ENCODE results near the gene ENAH.
"Not testable (repeated sequence)": the region's sequence is repeated elsewhere in the genome, so short reads cannot be mapped to it uniquely, and the experiment has no call there.

ENAH gene

DNA sequence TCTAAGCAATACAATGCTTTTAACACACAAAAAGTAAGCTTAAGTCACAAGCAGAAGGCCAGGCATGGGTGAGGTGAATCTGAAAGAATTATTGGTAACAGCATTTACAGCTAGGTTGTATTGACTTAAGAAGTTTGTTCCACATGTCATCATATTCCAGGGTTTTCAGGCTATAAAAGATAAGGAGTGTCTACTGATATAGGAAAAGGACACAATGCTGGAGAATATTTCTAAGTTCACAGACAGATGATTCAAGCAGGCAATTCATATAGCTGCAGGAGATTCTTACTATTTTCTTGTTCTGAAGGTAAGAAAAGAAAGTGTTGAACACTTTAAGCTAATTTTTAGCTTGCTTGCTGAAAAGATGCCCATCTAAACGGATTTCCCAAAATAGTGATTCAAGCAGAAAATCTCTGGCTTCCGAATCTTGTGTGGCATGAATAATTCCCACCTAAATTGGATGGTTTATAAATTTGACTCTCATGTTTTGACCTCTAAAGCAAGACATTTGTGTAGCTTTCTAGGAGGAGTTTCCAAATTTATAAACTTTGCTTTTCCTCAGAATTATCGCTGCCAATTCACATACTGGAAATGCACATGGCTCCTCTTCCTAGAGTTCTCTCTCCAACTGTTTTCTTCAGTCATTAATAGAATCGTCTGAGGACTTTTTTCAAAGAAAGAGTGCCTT lies 129.5 kb downstream of the ENAH start:
- no peak for DNase-seq (ENCODE audit: low read depth)

GRCh38 chr1:225522588-225523262 lies 130.2 kb downstream of the ENAH start:
- no peak for DNase-seq (ENCODE audit: low read depth)

- DNase-seq (ENCODE audit: low read depth): no peak
These were observed 132.2 kb downstream of the ENAH start for GRCh38 chr1:225520587-225521227.

DNA sequence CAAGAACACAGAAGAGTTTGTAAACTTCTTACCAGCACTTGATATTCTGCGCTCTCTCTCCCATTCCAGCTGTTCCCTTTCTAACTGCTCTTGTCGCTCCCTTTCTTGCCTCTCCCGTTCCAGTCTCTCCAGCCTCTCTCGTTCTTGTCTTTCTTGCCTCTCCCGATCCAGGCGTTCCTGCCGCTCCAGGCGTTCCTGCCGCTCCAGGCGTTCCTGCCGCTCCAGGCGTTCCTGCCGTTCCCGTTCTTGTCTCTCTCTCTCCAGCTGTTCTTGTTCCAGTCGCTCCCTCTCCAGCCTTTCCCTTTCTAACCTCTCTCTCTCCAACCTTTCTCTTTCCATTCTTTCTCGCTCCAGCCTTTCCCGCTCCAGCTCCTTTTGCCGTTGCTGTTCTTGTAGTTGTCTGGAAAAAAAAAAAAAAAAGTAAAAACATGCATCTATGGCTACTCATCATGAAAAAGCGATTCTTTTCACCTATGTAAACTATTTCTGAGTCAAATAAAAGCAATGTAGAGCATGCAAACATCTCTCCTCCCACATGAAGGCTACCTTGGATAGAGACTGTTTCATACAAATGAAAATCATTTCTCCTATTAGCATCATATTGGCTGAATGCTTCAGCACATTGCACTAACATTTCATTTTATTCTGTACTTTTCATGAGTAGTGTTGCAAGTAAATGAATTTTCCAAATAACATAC lies 133.6 kb downstream of the ENAH start:
- no peak for DNase-seq (ENCODE audit: low read depth)

DNA sequence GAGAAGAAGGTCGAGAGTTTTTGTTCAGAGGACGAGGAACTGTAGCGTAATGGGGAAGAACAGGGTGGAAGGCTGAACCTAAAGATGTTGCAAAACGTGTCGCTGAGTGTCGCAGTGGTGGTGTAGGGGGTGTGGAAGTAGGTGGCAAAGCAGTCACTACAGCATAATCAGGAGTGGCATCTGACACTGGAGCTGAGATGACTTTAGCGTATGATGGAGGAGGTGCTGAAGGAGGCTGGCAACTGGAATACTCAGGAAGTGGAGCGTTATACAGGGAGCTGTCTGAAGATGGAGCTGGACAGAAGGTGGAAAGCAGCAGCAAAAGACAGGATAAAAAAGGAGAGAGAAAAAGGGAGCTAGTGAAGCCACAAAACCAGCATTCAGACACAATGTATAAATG lies 135.2 kb downstream of the ENAH start:
- DNase-seq (ENCODE audit: low read depth): no peak

- no peak for DNase-seq (ENCODE audit: low read depth)
These were observed 135.7 kb downstream of the ENAH start for GRCh38 chr1:225517221-225517620.

DNA sequence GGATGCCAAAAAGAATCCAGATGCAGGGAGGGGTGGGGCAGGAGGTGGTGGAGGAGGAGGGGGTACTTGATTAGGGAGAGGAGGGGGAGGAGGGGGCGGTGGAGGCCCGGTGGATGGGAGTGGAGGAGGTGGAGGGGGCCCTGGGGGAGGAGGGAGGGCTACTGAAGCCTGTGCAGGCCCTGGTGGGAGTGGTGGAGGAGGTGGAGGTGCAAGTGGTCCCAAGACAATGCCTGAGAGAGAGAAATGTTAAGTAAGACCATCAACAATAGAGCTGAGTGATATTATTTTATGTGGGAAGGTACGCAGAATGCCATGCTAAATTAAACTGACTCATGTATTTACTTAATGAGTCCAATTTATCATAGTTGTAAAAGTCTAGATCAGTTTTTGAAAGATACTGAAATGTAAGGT lies 138.2 kb downstream of the ENAH start:
- no peak for DNase-seq (ENCODE audit: low read depth)

GRCh38 chr1:225513576-225513975 lies 139.3 kb downstream of the ENAH start:
- not testable (repeated sequence) for DNase-seq (ENCODE audit: low read depth)

DNA sequence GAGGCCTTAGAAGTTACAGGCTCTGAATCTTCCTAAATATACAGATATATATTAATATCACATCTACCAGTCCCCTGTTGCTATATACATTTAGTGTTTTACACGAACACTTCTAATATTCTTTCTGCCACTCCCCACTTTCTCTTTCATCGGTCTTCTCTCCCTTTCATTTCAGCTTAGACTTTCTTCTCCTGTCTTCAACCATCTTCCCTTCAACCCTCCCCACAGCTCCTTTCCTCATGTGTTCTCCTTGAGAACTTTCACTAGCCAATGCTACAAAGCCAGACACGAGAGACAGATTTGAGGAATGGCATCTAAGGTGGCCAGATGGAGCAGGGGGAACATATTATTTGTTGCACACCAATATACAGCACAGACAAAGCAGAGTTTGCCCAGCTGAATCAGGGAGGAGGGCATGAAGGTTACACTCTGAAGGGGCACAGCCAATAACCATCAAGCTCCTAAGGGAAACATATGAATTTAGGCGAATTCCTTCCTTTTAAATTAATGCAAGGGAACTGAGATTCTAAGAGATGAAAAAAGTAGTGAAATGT lies 141.0 kb downstream of the ENAH start:
- DNase-seq (ENCODE audit: low read depth): no peak

GRCh38 chr1:225510740-225511139 lies 142.2 kb downstream of the ENAH start:
- DNase-seq (ENCODE audit: low read depth): not testable (repeated sequence)

DNA sequence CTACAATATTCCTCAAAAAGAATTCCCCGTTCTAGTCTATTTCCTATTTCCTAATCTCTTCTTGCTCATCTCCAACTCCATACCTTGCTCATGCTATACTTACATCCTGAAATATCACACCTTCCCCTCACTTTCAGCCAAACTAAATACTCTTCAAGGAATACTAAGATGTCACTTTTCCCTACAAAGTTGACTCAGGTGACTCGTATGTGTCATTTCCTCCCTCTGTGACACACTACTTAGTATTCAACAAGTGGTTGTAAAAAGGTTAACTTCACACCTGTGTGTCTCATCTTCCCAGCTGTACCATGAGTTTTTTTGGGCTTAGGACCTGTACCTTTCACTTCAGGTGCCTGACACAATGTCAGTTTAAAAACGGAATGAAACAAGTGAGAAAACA lies 143.2 kb downstream of the ENAH start:
- DNase-seq (ENCODE audit: low read depth): no peak

DNA sequence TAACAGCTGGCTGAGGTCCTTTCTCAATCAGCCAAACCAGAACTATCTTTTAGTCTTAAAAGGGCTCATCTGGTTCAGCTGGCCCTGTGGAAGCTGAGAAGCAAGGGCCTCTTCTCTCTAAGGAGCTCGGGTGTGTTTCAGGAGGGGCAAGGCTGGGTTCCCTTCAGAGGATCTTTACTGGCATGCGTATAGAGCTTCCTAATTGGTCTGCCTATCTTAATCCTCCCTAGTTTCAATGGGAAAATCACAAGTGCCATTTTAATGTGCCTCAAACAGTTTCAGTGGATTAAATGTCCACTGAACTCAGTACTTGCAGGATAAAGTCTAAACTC lies 143.6 kb downstream of the ENAH start:
- no peak for DNase-seq (ENCODE audit: low read depth)

DNA sequence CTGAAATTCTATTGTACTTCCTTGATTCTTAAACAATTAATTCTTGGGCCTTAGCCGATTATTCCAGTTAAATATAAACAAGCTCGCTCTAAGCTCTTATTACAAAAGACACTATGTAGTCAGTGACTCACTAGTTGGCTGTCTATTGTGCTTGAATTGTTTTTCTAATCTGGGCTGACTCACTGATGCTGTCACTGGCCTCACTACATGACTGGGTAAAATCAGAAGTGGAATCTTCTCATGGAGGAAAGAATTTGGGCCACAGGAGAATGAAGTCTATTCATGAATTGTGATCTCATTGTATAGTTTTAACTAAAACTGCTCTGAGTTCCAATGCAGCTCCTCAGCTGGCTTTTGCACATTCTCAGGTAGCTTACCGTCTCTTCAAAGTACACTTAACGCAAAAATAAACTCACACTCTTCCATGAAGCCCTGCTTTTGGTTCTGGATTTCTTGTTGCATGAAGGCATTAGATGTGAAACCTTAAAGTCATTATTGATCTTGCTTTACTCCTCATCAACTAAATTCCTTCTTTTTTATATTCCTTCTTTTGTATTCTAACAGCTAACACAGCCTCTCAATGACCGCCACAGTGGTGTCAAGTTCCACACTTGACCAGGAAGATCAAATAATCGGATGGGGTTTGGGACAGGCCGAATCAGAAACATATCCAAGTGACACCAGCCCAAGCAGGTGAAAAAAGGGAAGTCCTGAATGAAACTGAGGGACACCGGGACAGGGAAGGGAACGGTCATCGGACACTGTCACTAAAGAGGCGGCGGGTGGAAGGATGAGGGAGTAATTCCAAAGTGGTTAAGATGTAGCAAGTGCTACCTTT lies 144.2 kb downstream of the ENAH start:
- no peak for DNase-seq (ENCODE audit: low read depth)

DNA sequence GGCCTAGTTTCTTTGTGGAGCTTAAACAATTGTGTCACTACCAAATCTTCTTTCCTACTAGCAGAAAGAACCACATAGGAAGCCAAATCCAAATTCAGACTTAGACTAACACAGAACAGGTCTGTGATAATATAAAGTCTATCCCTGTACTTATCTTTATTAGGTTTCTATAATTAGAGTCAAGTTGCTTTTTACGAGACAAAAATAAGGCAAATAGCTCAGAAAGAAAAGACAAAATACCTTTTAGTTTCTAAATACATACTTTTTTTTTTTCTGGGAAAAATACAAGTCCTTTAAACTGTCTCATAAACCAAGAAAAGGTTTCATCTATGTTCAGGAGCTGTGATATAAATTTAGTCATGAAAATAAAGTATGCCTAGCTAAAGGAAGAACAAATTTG lies 146.2 kb downstream of the ENAH start:
- no peak for DNase-seq (ENCODE audit: low read depth)

- no peak for DNase-seq (ENCODE audit: low read depth)
These were observed 148.1 kb downstream of the ENAH start for GRCh38 chr1:225504776-225505175.

DNA sequence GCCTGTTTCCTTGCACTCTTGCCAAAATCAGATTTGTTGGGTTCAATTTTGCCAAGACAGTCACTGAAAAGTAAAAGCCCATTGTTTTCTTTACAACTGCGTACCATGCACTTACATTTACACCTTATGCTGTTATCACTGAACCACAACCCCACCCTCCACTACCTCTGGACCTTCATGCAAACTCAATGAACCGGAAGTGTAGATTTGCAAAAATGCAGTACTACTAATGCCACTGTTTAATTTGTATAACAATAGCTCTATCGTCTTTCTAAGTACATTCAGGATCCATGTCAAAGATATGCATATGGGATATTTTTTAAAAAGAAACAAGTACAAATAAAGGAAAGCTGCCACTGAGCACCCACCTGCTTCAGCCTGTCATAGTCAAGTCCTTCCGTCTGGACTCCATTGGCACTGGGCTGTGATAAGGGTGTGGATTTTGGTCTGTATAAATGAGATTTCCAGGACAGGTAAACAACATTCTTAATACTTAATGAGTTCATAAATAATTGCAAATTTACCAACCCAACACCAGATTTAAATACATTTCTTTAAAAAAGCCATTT lies 152.2 kb downstream of the ENAH start:
- no peak for DNase-seq (ENCODE audit: low read depth)

- DNase-seq (ENCODE audit: low read depth): no peak
These were observed 154.3 kb downstream of the ENAH start for GRCh38 chr1:225498549-225499136.

GRCh38 chr1:225494789-225495359 lies 158.0 kb downstream of the ENAH start:
- DNase-seq (ENCODE audit: low read depth): no peak

DNA sequence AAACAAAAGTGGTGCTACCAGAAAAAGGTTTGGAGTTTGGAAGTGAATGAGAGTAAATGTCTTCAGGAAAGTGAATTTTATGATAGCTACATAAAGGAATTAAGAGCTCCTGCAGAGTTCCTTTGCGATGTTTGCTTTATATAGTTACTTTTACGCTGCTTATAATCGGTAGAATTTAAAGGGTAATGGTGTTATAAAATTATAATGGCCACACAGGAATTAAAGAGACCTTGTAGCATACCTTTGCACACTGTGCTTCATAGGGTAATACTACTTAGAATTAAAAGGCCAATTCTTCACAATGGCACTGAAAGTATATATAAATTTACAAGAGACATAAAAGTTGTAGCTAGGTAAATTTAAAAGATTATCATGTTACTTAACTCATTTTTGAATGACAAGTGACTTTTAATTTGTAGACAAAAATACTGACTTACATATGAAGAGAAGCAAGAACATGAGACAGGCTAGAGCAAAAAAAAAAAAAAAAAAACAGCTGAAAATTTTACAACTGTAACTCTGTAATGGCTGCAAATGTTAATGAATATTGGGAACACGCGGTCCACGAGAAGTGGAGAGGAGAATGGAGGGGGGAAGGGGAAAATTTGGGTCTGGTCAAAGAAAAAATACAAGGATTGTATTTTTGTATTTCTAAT lies 159.2 kb downstream of the ENAH start:
- no peak for DNase-seq (ENCODE audit: low read depth)

DNA sequence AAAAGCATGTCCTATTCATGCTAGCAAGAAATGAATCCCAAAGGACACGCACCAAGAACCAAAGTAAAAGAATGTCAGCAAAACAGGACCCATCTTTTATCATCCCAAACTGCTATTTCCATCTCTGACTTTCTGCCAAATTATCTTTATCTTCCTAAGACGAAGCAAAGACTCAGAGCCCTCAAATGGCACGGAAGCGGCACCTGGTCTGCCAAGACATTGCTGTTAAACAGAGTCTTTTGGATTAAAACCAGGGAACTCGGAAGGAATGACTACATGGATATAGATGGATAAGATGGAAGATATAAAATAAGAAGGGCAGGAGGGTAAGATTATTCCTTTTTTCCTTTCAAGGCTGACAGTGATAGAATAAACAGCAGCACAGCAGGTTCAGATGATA lies 164.2 kb downstream of the ENAH start:
- no peak for DNase-seq (ENCODE audit: low read depth)

Measured in activated T-cell treated with anti-CD3 and anti-CD28 coated beads for 48 hours (primary cell).